ENCODE data around the gene CD248.
A peak's percentile ranks its signal among the peaks of the same experiment; 100 is the strongest.
"Not testable (repeated sequence)": the region's sequence is repeated elsewhere in the genome, so short reads cannot be mapped to it uniquely, and the experiment has no call there.

The CD248 gene, protein sequence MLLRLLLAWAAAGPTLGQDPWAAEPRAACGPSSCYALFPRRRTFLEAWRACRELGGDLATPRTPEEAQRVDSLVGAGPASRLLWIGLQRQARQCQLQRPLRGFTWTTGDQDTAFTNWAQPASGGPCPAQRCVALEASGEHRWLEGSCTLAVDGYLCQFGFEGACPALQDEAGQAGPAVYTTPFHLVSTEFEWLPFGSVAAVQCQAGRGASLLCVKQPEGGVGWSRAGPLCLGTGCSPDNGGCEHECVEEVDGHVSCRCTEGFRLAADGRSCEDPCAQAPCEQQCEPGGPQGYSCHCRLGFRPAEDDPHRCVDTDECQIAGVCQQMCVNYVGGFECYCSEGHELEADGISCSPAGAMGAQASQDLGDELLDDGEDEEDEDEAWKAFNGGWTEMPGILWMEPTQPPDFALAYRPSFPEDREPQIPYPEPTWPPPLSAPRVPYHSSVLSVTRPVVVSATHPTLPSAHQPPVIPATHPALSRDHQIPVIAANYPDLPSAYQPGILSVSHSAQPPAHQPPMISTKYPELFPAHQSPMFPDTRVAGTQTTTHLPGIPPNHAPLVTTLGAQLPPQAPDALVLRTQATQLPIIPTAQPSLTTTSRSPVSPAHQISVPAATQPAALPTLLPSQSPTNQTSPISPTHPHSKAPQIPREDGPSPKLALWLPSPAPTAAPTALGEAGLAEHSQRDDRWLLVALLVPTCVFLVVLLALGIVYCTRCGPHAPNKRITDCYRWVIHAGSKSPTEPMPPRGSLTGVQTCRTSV

DNA sequence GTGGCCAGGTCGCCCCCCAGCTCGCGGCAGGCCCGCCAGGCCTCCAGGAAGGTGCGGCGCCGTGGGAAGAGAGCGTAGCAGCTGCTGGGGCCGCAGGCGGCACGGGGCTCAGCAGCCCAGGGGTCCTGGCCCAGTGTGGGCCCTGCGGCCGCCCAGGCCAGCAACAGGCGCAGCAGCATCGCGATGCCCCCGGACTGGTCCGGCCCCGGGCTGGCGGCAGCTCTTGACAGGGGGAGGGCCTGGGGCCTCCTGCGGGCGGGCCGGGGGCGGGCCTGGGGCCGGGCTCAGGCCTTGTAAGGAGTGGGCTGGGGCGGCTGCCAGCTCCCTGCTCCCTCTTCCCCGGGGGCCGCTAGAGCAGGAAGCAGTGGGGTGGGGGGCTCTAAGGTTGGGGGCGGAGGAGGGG lies at the start of gene CD248:
Gene CD248 (minus strand): TSS at position 196 of the 403 bp plus-strand sequence. CDS start 17 bp downstream, at position 179.
- DNase-seq (ENCODE audit: low read depth) = no peak

DNA sequence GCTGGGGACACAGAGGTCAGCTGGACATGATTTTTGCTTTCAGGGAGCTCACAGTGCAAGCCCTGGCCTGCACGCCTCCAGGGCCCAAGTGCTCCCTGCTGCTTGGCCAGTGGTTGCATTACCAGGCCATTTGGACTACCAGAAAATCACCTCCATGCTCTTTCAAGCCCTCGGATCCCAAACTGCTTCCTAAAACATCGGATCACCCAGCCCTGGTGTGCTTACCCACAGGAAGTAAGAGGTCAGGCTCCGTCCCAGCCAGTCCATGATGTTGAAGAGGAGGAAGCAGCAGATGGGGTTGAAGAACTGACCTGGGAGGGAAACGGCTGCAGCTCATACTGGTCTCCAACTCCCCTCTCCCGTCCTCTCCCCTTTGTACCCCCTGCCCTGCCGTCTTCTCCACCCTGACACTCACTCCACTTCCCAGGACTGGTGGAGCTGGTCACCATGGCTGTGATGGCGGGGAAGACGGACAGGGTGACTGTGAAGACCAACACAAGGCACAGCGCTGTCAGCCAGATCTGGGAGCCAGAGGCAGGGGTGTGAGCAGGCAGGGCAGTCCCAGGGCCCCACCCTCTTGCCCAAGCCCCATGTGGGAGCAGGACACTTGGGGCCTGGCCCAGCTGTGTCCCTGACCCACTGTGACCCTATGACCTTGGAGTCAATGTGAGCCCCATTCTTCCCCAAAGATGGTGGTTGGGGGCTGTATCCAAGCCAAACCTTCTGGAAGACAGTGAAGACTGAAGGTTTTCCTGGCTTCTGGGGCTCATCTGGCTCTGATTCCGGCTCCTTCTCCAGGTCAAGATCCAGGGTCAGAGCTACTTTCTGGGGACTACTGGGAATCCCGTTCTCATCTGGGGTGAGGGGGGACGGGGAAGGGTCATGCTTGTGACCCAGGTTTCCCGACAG lies 49.1 kb upstream of the CD248 start:
- no peak for DNase-seq (ENCODE audit: low read depth)

DNA sequence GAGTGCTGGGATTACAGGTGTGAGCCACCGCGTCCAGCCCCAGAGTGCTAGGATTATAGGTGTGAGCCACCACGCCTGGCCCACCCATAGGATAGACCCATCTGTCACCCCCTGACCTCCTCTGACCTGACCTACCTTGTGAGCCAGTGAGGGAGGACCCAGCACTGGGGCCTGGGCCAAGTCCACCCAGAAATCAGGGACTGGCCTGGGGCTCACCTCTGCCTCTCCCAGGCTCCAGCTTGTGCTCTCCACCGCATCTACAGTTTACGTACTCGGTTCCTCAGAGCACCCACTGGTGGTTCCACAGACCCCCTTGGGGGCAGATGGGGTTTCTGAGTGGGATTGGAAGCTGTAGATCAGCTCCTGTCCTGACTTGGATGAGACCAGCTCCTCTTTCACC lies 48.3 kb upstream of the CD248 start:
- no peak for DNase-seq (ENCODE audit: low read depth)

DNA sequence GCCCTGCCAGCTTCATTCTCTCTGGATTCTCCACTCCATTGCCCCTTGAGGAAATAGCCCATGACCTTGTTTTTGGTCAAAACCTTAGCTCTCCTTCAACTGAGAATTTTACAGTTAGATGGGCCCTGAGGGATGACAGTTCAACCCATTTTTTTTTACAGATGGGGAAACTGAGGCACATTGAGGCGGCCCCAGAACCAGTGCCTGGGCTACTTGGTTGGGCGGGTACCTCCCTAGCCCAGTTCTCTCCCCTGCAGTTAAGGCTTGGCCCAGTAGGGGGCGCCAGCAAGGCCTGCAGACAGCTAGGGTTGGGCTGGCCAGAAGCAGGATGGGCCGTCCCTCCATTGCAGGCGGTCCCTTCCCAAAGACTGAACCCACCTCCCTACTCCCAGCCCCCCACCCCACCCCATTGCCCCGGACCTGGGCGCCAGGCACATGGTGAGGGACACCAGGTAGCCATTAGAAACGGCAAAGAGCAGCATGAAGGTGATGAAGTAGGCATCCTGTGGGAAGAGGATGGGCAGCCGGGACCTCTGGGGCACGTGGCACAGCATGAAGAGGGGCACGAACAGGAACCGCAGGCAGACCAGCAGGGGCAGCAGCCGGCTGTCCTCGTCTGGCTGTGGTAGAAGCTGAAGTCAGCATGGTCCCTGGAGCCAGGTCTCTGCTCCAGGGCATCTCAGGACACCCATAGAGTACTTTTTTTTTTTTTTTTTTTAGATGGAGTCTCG lies 47.1 kb upstream of the CD248 start:
- peak; percentile 30 for DNase-seq (ENCODE audit: low read depth)

DNA sequence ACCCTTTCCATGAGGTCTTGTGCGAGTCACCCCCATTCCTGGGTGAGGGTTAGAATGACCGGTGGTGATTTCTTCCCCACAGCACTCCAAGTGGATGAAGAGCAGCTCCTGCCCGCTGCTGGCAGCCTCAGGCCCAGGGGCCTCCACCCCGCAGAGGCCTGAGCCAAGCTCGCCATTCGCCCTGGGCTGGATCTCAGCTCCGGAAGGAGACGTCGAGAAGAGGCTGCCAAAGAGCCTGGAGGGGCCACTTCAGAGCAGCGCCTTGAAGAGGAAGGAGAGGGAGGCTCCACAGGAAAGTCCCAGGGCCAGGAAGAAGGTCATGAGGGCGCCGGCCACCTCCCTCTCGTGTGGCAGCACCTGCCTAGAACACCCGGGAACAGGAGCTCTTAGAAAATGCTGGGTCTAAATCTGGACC lies 46.4 kb upstream of the CD248 start:
- no peak for DNase-seq (ENCODE audit: low read depth)

DNA sequence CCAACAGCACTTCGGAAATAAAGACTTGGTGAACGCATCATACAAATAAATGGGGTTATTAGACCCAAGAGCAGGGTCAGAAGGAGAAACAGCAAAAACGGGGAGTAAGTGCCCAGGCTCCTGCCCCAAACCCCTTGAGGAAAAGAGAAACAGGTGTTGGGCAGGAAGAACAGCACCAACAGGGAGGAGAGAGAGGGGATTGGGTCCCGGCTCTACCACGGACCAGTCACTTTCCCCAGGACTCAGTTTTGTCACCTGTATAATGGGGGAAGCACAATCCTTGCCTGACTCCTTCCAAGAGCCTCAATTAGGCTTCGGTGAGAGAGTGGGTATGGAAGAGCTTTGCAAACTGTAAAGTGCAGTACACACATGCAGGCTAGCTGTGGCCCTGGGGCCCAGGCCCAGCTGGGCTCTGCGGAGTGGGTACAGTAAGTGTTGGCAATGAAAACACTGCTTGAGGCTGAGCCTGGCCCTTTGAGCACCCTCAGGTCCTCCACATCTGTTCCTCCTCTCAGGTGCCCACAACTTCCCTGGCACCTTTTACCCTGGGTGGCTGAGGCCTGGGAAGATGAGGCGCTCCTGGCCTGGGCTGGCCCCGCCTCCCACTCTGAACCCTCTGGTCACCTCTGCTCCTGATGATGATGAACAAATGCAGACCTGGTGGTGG lies 45.8 kb upstream of the CD248 start:
- DNase-seq (ENCODE audit: low read depth) = no peak

DNA sequence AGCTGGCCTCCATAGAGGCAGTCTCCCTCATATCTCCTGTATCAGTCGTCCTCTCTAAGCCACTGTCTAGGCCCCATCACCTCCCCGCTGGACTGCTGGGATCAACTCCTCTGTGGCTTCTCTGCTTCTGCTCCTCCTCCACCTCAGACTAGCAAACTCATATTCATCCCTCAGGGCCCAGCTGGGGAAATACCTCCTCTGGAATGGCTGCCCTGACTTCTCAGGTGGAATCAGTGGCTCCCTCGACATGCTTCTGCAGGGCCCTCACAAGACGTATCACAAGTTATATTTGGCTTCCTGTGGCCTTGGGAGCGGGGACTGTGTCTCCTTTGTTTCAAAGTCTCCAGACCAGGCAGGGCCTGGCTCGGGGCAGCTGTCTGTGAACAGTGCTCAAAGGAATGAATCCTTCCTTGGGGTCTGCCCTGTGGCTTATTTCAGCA lies 44.7 kb upstream of the CD248 start:
- no peak for DNase-seq (ENCODE audit: low read depth)

DNA sequence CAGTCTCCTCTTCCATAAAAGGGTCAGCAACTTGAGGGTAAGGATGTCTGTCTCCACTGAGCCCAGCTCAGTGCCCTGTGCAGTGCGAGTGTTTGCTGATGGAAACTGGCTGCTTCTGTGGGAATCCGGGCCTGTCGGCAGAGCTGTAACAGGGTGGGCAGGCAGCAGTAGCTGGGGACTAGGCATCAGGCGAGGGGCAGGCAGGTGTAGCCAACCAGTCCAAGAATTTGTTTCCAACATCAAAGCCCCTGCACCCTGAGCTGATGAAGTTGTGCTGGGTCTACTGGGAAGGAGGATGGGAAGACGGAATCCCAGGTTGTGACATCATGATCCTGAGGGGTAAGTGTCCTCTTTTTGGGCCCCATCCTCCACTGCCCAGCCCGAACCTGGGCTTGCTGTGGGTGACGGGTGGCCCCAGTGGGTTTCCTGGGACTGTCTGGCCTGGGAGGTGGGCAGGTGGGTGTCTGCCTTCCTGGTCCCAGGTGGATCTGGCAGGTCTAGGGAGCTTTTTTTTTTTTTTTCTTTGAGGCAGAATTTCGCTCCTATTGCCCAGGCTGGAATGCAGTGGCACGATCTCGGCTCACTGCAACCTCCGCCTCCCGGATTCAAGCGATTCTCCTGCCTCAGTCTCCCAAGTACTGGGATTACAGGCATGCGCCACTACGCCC lies 43.7 kb upstream of the CD248 start:
- no peak for DNase-seq (ENCODE audit: low read depth)

DNA sequence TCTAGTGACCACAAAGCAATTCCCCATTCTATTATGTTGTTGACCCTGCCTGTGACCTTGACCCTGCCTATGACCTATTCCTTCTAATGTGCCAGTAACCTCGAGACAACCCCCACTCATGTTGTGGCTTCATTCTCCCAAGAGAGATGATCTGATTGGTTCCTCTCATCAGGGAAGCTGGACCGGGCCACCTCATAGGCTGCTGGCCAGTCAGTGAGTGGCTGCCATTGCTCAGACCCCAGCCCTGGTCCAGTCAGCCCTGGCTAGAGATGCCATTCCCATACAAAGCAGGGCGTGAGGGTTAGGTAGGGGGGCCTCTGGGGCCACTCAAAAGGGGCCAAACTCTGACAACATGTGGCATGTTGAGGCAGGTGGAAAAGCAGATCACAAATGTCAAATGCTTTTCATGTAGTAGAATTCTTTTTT lies 42.8 kb upstream of the CD248 start:
- no peak for DNase-seq (ENCODE audit: low read depth)

DNA sequence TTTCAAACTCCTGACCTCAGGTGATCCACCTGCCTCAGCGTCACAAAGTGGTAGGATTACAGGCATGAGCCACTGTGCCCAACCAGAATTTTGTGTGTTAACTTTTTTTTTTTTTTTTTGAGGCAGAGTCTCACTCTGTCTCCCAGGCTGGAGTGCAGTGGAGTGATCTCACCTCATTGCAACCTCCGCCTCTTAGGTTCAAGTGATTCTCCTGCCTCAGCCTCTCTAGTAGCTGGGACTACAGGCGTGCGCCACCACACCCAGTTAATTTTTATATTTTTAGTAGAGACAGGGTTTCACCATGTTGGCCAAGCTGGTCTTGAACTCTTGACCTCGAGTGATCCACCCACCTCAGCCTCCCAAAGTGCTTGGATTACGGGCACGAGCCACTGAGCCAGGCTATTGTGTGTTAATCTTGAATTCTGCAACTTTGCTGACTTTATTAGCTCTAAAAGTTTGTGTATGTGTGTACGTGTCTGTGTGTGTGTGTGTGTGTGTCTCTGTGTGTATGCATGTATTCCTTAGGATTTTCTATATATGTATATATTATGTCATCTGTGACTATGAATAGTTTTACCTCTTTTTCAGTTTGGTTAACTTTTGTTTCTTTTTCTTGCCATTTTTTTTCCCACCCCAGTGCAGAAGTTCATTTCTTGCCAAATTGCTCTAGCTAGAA lies 33.9 kb upstream of the CD248 start:
- DNase-seq (ENCODE audit: low read depth) = not testable (repeated sequence)

DNA sequence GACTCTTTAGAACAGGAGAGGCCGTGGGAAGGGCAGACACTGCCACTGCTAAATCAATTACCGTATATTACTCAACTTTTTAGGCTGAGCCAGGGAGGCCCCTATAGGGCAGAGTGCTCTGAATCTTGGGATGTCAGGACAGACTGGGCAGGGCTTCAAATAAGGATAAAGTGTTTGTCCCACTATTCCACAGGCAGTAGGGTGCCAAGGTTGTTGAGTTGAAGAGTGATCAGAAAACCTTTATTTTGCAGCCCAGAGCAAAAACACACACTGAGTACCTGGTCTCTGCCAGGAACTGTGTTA lies 32.2 kb upstream of the CD248 start:
- DNase-seq (ENCODE audit: low read depth) = no peak

DNA sequence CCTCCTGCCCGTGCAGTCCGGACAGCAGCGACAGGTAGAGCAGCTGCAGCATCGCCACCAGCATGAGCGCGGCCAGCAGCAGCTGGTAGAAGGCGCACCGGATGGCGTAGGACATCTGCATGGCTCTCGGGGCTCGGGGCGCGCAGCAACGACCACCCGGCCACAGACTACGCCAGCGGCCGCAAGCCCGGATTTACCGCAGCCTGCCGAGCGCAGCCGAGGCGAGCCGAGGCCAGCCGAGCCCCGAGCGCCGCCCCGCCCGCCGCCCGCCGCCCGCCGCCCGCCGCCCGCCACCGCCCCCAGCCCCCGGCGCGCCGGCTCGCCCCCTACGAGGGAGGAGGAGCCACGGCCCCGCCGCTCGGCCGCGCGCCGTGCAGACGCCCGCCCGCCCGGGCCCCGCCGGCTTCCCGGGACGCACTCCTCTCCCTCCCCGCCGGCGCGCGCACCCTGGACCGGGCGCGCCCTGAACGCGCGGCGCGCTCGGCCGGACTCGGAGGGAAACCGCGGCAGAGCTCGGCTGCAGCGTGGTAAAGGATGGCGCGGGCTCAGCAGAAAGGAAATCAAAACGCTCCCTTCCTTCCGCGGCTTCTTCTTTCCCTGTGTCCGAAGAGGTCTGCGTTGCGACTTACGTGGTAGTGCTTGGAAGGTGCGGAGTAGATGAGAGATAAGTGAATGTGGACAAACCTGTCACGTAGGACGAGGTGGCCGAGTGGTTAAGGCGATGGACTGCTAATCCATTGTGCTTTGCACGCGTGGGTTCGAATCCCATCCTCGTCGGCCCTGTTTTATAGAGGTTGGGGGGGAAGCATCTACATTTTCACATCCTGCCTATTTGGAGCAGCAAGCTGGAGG lies 30.8 kb upstream of the CD248 start, which contains the start of gene B4GAT1:
Gene B4GAT1 (minus strand): TSS at position 205 of the 852 bp plus-strand sequence. CDS start 84 bp downstream, at position 121.
- DNase-seq (ENCODE audit: low read depth) = peak; percentile 62

DNA sequence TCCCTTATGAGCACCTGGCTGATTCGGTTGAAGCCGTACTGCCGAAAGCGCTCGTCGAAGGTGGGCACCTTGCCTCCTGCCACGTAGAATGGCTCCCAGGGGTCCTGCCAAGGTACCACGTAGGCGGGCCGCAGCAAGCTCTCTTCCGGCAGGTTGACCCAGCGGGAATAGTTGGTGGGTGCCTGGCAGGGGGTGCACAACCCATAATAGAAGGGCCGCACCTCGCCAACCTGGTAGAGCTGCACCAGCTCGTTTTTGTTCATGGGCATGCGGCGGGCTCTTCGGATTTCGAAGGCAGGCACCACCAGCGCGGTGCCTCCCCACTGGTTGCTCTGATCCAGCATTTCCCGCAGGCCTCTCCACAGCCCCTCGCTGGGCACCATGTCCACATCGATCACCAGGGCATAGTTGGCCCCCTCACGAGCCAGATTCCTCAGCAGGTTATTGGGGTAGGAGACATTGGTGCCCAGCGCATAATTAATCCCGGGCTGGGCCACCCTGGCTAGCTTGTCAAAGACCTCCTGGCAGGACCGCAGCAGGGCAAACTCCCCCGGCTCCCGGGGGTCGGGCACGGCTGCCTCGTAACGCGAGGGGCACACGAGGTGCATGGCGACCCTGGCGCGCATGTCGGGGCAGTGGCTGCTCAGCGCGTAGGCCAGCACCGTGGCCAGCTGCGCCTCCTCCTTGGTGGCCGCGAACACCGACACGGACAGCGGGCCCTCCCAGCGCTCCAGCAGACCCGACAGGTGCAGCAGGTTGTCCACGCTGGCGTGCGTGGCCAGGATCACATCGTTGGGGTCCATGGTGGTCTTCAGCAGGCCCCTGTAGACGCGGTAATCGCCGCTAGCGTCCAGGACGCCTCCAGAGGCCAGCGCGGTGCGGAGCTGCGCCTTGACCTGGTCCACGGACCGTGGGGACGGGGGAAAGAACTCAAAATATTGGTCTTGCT lies 29.9 kb upstream of the CD248 start:
- no peak for DNase-seq (ENCODE audit: low read depth)

DNA sequence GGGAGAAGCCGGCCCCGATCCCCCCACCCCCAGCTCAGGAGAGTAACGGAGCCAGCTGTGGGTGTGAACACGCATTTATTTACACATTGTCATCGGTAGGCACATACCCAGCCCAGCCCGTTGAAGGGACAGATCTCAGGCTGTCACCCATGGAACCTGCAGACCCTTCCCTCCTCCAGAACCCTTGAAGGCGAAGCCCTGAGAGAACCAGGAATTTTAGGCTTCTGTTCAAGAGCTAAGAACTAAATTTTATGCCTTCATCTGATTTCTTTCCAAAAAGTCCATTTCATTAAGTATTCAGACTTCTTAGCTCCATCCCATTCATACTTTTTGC lies 28.4 kb upstream of the CD248 start:
- no peak for DNase-seq (ENCODE audit: low read depth)

DNA sequence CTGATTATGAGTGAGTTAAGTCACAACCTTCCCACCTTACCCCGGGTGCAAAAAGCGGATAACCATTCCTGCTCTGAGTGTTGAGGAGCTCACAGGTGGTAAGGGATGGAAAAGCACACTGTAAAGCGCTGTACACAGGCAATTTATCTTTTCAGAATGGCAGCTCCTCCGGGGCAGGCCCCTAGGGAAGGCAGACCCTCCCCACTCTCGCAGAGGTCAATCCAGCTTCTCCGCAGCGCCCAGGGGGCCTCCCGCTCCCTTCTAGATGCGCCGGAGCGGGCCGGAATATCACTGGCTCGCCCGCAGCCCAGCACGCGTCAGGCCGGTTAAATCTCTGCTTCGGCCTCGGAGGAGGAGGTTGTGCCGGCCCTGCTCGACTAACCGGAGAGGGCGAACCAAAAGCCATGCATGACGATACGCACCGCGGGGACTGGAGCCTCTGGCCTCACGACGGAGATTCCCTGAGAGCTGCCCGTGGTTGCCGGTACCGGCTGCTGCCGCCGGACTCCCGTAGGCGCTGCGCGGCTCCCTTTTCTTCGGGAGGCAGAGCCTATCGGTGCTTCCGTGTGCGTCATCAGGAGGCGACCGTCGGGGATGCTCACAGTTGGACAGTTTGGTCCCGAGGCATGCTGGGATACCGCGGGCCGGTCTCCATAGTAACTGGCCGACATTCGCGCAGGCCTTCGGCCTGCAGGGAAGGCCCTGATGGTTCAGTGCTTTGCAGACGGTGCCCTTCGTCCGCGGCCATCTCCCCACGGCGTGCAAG lies 27.9 kb upstream of the CD248 start, which contains the start of gene BRMS1:
Gene BRMS1 (minus strand): TSS at position 555 of the 766 bp plus-strand sequence. CDS start 2,870 bp downstream, outside the sequence.
- peak; percentile 95 for DNase-seq (ENCODE audit: low read depth)

DNA sequence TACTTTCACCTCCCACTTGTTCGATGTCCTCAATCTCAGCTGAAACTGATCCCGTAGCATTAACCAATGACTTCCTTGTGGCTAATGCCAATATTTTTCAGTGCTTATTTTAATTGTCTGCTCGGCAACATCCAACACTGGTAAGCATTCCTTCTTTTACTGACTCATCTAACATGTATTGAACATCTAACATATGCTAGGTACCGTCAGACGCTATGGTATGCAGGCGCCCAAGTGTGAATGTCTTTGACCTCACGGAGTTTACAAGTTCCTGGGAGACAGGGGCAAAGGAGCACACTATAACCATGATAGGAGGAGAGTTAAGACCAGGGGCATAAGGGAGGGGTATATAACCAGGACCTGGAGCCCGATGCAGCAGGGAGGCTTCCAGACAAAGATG lies 26.3 kb upstream of the CD248 start:
- DNase-seq (ENCODE audit: low read depth) = no peak

Data from stimulated activated CD8-positive, alpha-beta memory T cell treated with anti-CD3 and anti-CD28 coated beads, Interleukin-12 subunit alpha, Interleukin-12 subunit beta, amount 100 ng/mL, for 1 hour (primary cell).